Measurements from ENCODE around the gene PRKCI. TPM values are rescaled to one million over a fixed set of nuclear protein-coding genes. Genes with fewer than 3 reads are reported as not detected.

Gene PRKCI
- total and polyA plus RNA-seq, 9 of the 15 experiments (the other 6 are each of a cell fraction or from before 2014, with no cell fraction given), result 10.5 to 43.2 (median 31.4) TPM

DNA sequence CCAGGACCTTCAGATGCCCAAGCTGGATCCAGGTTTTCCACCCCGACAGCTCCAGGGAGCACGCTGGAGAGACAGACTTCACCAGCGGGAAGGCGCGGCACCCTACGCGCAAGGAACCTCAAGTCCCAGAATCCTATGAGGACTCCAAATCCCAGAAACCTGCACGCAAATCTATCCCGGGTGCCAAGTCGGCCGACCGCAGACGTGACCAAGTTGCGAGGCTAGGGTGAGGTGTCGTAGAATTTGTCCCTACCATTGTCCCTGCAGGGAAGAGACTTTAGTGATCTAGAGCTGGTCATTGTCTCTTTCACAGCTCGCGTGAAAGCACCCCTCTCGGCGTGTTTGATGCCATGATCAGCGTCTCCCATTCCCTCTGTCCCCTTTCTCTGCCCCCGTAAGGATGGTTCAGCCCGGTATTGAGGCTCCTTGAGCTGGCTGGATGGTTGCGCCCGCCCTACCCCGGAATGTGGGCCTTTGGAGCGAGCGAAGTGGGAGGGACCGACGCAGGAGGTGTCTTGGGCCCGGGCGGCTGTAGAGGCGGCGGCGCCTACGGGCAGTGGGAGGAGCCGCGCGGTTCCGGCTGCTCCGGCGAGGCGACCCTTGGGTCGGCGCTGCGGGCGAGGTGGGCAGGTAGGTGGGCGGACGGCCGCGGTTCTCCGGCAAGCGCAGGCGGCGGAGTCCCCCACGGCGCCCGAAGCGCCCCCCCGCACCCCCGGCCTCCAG is at the start of gene PRKCI (continued):
- TF ChIP-seq CHCHD3 (CRISPR knock-in tag; IDR thresholded peaks at IDR 0.05), result no peak
- TF ChIP-seq RBM22 (IDR thresholded peaks at IDR 0.05; ENCODE audit: low read depth, low read length, poor library complexity, severe bottlenecking), result no peak
- no peak for TF ChIP-seq CBX5 (IDR thresholded peaks at IDR 0.05; ENCODE audit: borderline replicate concordance, low read depth)
- no peak for TF ChIP-seq KDM1A (IDR thresholded peaks at IDR 0.05)
- TF ChIP-seq, protein P1, sequence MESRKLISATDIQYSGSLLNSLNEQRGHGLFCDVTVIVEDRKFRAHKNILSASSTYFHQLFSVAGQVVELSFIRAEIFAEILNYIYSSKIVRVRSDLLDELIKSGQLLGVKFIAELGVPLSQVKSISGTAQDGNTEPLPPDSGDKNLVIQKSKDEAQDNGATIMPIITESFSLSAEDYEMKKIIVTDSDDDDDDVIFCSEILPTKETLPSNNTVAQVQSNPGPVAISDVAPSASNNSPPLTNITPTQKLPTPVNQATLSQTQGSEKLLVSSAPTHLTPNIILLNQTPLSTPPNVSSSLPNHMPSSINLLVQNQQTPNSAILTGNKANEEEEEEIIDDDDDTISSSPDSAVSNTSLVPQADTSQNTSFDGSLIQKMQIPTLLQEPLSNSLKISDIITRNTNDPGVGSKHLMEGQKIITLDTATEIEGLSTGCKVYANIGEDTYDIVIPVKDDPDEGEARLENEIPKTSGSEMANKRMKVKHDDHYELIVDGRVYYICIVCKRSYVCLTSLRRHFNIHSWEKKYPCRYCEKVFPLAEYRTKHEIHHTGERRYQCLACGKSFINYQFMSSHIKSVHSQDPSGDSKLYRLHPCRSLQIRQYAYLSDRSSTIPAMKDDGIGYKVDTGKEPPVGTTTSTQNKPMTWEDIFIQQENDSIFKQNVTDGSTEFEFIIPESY (CRISPR knock-in tag; IDR thresholded peaks at IDR 0.05), result no peak
- TF ChIP-seq, protein P2, sequence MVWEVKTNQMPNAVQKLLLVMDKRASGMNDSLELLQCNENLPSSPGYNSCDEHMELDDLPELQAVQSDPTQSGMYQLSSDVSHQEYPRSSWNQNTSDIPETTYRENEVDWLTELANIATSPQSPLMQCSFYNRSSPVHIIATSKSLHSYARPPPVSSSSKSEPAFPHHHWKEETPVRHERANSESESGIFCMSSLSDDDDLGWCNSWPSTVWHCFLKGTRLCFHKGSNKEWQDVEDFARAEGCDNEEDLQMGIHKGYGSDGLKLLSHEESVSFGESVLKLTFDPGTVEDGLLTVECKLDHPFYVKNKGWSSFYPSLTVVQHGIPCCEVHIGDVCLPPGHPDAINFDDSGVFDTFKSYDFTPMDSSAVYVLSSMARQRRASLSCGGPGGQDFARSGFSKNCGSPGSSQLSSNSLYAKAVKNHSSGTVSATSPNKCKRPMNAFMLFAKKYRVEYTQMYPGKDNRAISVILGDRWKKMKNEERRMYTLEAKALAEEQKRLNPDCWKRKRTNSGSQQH (CRISPR knock-in tag; IDR thresholded peaks at IDR 0.05), result 0 out of 2 replicates have a peak, but pooled peaks have one; percentile 17
- TF ChIP-seq KDM2B (CRISPR knock-in tag; IDR thresholded peaks at IDR 0.05), result no peak
- TF ChIP-seq, protein P3, sequence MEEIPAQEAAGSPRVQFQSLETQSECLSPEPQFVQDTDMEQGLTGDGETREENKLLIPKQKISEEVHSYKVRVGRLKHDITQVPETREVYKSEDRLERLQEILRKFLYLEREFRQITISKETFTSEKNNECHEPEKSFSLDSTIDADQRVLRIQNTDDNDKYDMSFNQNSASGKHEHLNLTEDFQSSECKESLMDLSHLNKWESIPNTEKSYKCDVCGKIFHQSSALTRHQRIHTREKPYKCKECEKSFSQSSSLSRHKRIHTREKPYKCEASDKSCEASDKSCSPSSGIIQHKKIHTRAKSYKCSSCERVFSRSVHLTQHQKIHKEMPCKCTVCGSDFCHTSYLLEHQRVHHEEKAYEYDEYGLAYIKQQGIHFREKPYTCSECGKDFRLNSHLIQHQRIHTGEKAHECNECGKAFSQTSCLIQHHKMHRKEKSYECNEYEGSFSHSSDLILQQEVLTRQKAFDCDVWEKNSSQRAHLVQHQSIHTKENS (CRISPR knock-in tag; IDR thresholded peaks at IDR 0.05), result no peak
- TF ChIP-seq ZNF3 (CRISPR knock-in tag; IDR thresholded peaks at IDR 0.05), result no peak
- TF ChIP-seq CHD4 (IDR thresholded peaks at IDR 0.05; ENCODE audit: insufficient read depth, insufficient replicate concordance, low read depth, low read length, poor library complexity, severe bottlenecking), result no peak
- TF ChIP-seq KAT8 (IDR thresholded peaks at IDR 0.05; ENCODE audit: low read depth), result no peak
- peak; percentile 77 for TF ChIP-seq CTBP1 (IDR thresholded peaks at IDR 0.05; ENCODE audit: borderline replicate concordance)
- TF ChIP-seq, protein P4, sequence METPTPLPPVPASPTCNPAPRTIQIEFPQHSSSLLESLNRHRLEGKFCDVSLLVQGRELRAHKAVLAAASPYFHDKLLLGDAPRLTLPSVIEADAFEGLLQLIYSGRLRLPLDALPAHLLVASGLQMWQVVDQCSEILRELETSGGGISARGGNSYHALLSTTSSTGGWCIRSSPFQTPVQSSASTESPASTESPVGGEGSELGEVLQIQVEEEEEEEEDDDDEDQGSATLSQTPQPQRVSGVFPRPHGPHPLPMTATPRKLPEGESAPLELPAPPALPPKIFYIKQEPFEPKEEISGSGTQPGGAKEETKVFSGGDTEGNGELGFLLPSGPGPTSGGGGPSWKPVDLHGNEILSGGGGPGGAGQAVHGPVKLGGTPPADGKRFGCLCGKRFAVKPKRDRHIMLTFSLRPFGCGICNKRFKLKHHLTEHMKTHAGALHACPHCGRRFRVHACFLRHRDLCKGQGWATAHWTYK (CRISPR knock-in tag; IDR thresholded peaks at IDR 0.05), result 0 out of 2 replicates have a peak, but pooled peaks have one; percentile 11
- no peak for TF ChIP-seq HNRNPK (IDR thresholded peaks at IDR 0.05; ENCODE audit: low read depth, low read length, poor library complexity, severe bottlenecking)
- TF ChIP-seq PURB (CRISPR knock-in tag; IDR thresholded peaks at IDR 0.05; ENCODE audit: low read depth), result no peak
- no peak for TF ChIP-seq RBM15 (IDR thresholded peaks at IDR 0.05; ENCODE audit: insufficient read depth, low read length)
- no peak for TF ChIP-seq FIP1L1 (IDR thresholded peaks at IDR 0.05; ENCODE audit: low read depth, low read length, poor library complexity, severe bottlenecking)
- TF ChIP-seq, protein P5, sequence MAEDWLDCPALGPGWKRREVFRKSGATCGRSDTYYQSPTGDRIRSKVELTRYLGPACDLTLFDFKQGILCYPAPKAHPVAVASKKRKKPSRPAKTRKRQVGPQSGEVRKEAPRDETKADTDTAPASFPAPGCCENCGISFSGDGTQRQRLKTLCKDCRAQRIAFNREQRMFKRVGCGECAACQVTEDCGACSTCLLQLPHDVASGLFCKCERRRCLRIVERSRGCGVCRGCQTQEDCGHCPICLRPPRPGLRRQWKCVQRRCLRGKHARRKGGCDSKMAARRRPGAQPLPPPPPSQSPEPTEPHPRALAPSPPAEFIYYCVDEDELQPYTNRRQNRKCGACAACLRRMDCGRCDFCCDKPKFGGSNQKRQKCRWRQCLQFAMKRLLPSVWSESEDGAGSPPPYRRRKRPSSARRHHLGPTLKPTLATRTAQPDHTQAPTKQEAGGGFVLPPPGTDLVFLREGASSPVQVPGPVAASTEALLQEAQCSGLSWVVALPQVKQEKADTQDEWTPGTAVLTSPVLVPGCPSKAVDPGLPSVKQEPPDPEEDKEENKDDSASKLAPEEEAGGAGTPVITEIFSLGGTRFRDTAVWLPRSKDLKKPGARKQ (CRISPR knock-in tag; IDR thresholded peaks at IDR 0.05), result no peak
- TF ChIP-seq ZNF766 (CRISPR knock-in tag; conservative IDR thresholded peaks at IDR 0.05), result peak; percentile 85
- no peak for TF ChIP-seq MYNN (IDR thresholded peaks at IDR 0.05)
- no peak for TF ChIP-seq MYNN (CRISPR knock-in tag; IDR thresholded peaks at IDR 0.05)

All from K562 (cell line).